Activated naive CD4-positive, alpha-beta T cell treated with anti-CD3 and anti-CD28 coated beads, Interleukin-2, amount 50 U/mL, for 16 hours (primary cell): ENCODE data around the gene SPATS2.

Experiments
- DNase-seq: peaks from one replicate; pipeline ENCODE4 v3.0.0-alpha.2; 2020

The SPATS2 gene

GRCh38 chr12:49559011-49559675 is 191.9 kb downstream of the SPATS2 start:
- no peak for DNase-seq

- DNase-seq, result no peak
Measured at GRCh38 chr12:49560695-49561094, 193.4 kb downstream of the SPATS2 start.

GRCh38 chr12:49562233-49562632 is 195.0 kb downstream of the SPATS2 start:
- no peak for DNase-seq

- DNase-seq, result no peak
Measured at GRCh38 chr12:49562831-49563230, 195.6 kb downstream of the SPATS2 start.

GRCh38 chr12:49563951-49564685 is 196.9 kb downstream of the SPATS2 start:
- DNase-seq, result no peak

- no peak for DNase-seq
Measured at GRCh38 chr12:49564686-49565405, 197.6 kb downstream of the SPATS2 start.

- DNase-seq, result no peak
Measured at GRCh38 chr12:49565406-49566265, 198.4 kb downstream of the SPATS2 start.

- DNase-seq, result no peak
Measured at GRCh38 chr12:49566361-49566760, 199.1 kb downstream of the SPATS2 start.

GRCh38 chr12:49567302-49567610 is 200.0 kb downstream of the SPATS2 start:
- DNase-seq, result no peak

- peak; percentile 87 for DNase-seq
Measured at GRCh38 chr12:49567611-49568441, 200.6 kb downstream of the SPATS2 start, which contains the start of gene MCRS1. TSS of gene MCRS1 (minus strand) at chr12:49568142. CDS start at chr12:49566731, 1,411 bp downstream.

- no peak for DNase-seq
Measured at GRCh38 chr12:49568442-49569162, 201.3 kb downstream of the SPATS2 start.
